NCI-H146 treated with DMSO at 0.1 percent for 48 hours (cell line): Measurements from ENCODE around the gene KCNMA1.

Source experiments
- DNase-seq: peaks from one replicate; lab custom pipeline; 2025; ENCODE audit not compliant: unreplicated experiment; lab: John Stamatoyannopoulos, UW

The KCNMA1 gene

DNA sequence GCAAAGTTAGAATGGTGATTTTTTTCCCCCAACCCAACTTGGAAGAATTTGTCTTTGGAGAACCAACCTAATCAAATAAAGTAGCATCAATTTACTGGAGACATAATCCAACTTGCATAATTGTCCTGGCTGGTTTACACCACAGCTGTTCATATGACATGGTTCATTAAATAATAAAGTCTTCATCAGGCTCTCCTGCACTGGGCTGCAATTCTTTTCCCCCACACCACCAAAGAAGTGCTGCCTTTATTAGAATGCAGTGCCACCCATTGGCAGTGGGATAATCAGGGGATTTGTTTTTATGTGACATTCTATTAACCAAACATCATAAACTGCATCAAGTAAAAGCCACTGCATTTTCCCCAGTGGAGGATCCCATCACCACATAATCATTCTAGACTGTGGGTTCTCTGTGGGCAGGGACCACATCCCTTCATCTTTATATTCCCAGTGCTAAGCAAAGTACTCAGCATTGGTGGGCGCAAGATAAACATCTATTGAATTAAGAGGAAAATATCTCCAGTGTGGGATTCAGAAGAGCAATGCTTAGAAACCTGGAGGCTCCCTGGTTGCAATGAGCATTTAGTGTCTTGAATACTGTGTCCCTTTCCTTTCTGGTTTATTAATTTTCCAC is 322.0 kb downstream of the KCNMA1 start:
- DNase-seq, result no peak

DNA sequence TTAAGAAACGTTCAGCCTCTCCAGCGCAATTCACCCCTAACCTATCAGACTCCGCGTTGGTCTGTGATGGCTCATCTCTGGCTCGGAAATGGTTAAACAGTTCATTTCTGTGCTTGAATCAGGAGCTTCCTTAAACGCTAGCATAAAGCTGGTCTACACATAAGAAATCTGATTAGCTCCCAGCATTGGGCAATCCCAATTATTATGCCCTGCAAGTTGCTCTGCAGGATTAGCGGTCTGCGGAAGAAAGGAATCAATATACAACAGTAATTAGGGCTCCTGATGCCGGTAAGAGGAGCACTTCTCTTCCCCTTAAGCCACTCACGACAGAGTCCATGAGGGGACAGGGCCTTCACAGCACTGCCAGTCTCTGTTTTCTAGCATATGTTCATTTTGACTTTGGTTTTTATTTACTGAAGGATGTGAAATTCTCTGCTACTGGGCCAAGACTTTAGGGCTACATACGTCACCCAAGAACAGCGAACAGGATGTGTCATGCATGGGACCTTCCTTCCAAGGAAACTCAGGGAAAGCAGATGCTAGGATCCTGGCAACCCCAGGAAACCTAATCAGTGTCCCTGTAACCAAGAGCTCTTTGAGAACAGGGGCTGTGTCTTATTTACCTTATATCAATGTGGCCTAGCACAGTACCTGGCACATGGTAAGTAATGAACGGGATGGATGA is 324.4 kb downstream of the KCNMA1 start:
- no peak for DNase-seq

DNA sequence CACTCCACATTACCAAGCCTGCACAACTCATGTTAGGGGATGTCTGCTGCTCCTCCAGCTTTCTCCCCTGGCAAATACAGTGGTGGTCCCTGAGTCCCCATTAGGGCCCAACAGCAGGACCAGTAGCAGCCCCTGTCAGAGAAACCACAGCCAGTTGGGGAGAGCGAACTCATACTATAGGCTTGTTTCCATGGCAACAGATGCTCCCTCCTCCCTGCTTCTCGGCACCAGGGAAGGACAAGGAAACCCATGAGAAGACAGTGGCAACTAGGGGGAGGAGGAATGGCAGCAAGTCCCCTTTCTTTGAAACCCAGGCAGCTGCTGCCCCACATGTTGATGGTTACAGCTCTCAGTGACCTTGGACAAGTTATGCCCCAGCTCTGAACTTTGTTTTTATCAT is 326.4 kb downstream of the KCNMA1 start:
- no peak for DNase-seq

DNA sequence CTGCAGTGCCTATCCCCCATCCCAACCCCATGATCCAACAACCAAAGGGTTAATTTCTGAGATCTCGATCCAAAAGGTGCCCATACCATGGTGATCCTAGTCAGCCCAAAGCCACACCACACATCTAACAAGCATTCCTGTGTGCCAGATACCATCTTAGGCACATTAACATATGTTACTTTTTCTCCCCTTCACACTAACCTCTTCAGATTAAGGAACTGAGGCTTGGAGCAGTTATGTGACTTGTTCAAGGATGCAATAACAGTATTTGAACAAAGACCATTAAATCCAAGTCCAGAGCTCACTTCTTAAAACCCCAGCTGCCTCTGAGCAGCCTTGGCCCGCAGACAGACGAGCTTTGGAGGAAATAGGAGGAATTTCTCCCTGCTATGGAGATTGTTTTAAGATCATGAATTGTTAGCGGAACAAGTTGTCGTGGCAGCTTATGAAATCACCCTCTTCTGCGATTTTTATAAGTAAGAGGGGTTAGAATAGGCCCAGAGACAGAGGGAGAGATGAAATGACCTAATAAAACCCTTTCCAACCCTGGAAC is 327.2 kb downstream of the KCNMA1 start:
- DNase-seq, result no peak

DNA sequence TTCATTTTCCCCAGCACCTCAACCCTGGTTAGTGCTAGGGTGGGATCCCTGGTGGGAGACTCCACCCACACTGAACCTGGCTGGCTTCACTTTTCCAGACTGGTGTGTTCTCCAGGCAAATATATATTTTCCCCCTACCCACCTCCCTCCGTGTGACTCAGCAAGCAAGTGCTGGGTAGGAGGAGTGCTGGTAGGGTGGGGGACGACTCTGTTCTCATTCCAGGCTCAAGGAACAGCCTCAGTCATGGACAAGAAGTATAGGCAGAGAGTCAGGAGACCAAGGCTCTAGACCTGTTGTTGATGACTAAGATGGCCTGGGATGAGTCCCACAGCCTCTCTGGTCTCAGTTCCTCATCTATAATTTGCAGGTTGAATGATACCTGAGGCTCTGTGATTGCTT is 328.1 kb downstream of the KCNMA1 start:
- DNase-seq, result no peak

DNA sequence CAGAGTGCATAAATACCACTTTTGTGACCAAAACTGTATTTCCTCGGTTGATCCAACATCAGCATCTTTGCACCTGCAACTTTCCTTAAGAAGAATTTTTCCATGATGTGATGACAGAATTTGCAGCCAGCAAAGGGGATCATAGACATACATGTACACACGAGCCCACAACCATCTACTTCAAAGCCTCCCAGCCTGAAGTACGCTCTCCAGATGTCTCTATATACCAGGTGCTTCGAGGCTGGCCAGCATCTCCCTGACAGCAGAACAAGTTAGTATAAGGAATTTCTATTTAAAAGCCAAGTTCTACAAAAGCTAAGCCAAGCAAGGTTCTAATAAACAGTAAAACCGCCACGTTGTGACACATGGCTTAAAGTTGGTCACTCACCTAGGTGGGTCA is 328.5 kb downstream of the KCNMA1 start:
- DNase-seq, result no peak

DNA sequence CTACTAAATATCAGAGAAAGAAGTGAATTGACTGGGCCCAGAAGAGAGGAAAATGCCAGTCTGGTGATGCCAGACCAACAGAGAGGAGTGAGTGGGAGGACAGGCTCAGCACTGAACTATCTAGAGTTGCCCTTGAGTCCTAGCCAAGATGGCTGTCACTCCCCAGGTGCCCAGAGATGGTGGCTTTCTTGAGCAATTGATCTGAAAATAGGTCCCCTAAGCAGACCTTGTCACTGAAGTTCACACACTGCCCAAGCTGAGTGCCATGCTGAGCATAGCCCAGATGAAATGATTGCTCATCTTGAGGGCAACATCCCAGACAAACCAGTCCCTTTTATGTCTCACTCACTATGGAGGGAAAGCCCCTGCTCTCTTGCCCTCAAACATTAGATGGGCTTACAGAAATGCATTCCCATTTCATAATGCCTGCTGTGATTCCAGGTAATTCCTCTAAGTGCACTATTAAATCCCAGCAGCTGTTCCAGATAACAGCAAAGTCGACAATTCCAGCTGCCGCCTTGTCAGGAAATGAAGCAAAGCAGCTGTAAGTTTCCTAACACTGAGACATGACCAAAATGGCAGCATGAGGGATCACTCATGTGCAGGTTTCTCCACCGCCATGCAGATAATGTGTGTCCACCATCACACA is 329.4 kb downstream of the KCNMA1 start:
- peak; percentile 22 for DNase-seq

DNA sequence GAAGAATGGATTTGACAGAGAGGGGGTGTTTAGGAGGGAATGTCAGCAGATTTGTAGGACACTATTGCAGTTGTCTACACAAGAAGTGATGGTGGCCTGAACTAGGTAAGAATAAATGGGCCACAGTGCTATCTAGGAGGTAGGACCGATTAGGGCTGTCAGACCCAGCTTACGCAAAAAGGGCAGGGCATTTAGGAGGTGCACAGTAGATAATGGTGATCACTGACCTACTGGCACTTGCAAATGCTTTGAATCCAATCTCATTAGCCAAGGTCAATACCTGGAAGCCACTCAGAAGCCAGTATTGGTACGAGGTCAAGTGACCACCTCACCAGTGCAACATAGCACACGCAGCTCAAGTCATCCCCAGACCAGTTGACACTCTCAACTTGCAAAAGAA is 330.9 kb downstream of the KCNMA1 start:
- DNase-seq, result no peak

DNA sequence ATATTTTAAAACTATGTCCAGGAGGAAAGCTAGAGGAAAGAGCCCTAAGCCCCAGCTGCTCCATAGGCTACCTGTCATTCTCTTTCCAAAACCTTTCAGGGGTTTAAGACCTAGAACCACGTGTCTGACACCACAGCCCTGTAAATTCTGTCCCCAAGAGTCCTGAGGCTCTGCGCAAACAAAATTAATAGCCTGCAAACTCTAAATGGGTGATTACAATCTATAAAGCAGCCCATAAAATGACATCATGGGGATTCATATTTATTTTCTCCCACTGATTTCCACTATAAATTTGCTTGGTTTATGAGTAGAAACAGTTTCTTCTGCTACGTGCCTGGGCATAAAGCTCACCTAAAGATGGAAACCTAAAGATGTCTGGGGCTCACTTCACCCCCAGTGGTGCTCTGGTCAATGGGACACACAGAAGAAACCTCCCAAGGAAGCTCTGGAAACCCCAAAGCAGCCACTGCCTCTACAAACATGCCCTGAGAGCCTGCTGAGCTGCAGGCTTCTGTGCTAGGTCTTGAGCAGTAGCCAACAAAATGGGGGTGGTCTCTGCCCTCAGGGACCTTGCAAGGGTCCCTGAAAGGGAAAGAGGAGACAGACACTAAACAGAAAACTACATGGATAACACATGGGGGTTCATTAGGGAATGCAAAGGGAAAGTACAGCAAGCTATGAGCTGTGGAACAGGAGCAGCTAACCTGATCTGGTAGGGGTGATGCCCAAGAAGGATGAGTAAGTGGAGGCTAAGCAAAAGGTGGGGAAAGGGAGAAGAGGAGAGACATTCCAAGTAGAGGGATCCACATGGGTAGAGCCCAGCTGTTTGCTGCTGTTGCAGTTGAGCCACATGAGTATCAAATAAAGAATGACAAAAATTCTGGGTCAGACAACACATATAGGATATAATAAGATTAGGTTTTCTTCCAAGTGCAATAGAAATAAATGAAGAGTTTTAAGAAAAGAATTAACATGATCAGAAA is 331.7 kb downstream of the KCNMA1 start:
- no peak for DNase-seq

DNA sequence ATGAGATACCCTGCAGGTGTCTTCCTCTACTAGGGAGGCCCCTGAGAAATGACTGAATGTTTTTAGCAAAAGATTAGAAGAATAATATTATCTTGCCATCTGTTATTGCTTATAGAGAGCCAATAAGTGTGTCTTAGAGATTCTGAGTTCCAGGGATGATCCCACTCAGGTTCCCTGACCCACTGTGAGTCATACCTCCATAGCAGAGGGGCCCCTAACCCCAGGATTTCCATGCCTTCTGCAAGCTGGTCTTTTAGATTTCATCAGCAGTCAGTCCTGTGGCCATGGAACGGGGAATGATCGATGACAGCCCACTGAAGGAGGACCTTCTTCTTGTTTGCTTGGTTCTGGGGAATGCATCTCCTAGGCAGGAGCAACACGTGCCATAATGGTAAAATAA is 333.4 kb downstream of the KCNMA1 start:
- DNase-seq, result no peak

DNA sequence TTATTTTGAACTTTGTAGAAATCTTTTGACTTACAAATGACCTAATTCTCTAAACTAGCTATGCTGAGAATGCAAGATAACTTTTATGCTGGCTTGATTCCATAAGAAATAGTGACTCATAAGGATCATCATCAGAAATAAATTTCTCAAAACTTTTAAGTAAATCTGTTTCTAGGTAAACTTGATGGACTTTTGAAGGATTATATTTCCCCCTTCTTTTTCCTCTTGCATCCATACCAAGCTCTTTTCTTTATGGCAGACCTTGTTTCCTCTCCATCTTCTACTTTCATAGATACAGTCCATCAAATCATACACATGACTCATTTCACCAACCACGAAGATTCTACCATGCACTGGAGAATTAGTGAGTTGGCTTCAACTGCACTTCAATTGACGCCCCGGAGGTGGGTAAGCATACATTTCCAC is 336.3 kb downstream of the KCNMA1 start:
- DNase-seq, result no peak

DNA sequence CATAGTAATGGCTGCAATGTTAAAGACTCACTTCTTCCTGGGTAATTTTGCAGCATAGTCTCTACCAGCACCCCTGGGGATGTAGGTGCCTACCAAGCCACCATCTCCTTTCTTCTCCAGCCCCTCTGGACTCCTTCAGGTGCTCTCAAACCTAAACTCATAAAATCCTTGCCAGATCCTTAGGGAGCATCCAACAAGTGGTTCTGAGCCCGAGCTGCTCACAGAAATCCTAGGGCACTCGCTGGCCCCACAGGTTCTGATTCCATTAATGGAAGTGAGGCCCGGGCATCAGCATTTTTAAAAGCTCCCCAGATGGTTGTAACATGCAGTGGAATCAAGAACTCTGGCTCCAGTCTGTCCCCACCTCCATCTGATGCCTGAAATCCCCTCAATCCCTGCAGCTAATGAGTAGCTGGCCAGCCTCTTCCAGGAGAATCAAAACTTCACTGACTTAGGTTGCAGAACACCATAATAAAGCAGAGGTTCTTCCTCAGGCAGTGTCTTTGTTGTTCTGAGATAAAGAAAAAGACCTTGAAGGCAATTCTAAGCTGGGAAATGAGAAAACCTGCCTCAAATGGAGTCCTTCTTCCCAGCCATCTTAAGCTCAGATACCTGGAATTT is 336.8 kb downstream of the KCNMA1 start:
- DNase-seq, result no peak

DNA sequence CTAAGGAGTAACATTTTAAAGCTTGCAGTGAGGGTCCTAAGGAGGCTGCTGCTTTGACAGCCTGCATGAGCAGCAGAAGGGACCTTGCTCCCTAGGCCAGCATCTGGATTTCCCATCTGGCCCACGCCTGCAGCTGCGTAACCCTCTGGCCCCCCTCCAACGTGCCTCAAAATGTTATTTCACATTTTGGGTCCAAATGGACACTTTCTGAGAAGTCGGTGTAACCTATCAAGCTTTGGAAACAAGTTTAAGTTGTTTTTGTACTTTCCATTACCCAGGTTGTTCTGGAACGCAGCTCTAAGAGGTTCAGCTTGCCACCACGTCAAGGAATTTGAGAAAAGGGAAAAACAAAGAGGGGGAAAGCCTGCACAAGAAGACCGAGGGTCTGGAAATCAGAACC is 338.3 kb downstream of the KCNMA1 start:
- no peak for DNase-seq

DNA sequence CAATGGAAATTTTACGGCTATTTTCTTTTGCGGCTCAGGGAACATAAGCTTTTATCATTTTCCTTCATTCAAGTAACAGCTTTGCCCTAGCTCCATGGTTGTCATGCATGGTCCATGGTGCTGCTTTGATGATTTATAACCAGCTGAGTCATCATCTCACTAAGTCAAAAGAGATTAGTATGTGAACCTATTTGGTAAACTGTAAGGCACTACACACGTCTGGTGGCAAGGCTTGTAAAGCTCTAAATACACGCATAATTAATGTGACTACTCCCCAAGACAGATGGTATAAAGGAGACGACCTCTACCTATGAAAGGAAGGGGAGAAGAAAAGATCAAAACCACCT is 340.2 kb downstream of the KCNMA1 start:
- DNase-seq, result no peak

DNA sequence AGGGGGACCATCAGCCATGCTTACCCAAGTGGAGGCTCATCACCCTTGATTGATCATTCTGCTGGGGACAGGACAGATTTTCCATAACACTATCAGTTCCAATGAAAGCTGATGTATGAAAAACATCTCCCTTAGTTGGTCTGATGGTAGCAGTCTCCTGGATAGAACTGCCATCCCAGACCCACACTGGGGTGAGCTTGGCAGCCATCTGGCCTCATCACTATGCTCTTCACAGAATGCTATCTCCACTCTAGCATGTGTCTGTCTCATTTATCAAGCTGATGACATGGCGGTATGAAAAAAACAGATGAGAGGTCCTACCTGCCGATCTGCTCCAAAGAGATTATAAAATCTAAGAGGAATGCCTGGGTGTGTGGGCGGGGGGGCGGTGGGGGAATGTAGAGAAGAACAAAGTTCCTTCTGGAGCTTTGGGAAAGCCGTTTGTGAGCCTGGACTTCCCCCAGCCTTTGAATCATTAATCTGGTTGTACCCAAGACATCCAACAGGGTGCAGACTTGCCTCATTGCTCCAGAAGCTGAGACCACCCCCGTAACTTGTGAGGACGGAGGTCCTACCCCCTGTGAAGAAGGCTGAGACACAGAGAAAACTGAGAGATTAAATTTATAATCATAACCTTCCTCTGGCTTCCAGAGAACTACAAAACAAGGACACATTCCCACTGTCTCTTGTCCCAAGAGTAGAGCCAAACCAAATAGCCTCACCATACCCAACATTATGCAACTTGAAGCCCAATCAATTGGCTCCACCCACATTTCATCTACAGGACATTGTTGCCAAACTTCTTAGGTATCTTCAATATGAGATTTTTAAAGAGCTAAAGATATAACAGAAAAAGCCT is 340.8 kb downstream of the KCNMA1 start:
- DNase-seq, result no peak

DNA sequence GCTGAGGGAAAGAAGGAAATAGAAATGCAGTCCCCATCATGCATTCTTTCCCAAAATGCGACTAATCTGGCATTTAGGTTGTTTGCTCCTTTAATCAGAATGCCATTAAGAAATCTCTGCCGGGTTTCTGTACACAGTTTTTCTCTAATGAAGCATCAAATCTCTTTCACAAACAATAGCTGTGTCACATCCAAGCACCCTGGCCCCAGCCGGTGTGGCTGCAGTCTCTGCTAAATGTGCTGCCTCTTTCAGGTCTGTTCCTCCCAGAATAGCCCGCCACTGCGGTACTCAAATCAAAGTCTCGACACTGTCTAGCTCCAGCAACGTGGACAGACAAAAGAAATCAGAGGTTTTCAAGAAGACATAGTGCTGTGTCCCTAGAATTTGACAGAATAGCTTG is 343.8 kb downstream of the KCNMA1 start:
- DNase-seq, result no peak

DNA sequence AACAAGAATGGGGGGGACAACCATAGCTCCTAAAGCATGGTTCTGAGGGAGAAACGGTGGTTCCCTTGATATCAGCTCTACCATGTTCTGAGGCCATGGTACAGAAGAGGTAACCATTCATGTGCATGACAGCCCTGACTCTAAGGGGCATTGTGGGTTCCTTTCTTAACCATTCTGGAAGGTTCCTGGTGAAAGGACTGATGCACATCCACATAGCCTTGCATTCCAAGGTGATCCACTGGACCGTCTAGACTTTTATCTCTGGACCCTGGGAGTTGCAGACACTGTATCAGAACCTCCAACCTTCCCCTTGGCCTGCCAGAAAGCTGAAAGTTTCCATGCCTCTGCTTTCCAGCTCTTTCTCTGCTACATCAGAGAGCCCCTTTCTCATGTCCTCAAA is 344.3 kb downstream of the KCNMA1 start:
- DNase-seq, result no peak

DNA sequence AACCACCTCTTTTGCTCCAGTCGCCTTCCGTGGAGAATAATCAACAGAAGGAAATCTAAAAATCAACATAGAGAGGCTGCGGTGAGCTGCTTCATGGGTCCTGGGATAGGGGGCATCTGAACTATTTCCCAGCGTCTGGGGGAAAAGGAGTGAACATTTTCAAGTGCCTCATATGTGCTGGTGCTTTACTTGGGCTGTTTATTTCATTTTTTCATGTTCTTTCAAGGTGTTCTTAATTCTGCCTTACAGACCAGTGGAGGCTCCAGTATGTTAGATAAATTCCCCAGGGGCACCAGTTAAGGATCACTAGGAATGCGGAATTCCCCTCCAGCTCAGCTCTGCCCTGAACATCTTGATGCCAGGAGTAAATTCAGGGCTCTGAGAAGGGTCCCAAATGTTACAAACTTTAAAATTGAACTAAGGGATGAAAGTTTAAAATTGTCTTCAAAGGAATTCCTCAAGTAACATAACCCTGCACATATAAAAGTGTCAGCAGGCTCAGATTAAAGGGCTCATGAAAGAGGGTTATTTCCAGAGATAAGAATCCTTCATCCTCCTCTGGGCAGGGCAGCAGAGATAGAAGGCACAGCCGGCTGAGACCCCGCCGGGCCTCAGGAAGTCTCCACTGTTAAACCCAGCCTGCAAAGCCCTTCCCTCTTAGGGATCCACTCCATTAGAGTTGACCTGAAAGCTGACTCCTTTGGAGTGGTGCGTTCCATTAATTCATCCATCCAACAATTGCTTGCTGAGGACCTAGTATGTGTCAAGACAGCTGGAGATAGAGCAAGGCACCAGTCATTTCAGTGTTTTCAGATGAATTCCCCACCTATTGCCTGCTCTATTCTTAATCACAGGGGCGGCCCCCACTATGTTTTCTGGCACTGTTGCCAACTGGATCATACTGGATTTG is 345.8 kb downstream of the KCNMA1 start:
- no peak for DNase-seq
